Measurements from ENCODE around the gene PPWD1. TPM values are rescaled to one million over a fixed set of nuclear protein-coding genes. Genes with fewer than 3 reads are reported as not detected.
"Not testable (repeated sequence)": the region's sequence is repeated elsewhere in the genome, so short reads cannot be mapped to it uniquely, and the experiment has no call there.

Gene PPWD1
- total RNA-seq, 4 donors from 2014 or later = 22.3 to 85.9 (median 46.1) TPM

DNA sequence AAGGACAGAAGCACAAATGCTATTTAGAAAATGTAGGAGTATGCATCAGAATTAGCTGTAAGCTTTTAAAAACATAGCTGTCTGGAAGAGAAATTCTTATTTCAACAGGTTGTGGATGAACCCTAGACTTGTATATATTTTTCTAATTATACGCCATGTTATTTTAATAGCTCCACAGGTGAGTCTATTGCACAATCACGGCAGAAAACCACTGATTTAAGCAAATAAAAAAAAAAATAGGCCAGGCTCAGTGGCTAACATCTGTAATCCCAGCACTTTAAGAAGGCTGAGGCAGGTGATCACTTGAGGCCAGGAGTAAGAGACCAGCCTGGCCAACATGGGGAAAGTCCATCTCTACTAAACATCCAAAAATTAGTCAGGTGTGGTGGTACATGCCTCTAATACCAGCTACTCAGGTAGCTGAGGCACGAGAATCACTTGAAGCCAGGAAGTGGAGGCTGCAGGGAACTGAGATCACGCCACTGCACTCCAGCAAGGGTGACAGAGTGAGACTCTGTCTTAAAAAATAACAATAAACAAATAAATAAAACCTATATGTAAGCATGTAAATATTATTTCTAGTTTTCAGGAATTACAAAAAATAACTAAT, 49.3 kb downstream of the PPWD1 start:
- no peak for ATAC-seq
- TF ChIP-seq POLR2A (IDR thresholded peaks at IDR 0.05) = no peak
- no peak for TF ChIP-seq EP300 (IDR thresholded peaks at IDR 0.05)
- TF ChIP-seq POLR2AphosphoS5 (IDR thresholded peaks at IDR 0.05) = no peak
- TF ChIP-seq, protein P1, sequence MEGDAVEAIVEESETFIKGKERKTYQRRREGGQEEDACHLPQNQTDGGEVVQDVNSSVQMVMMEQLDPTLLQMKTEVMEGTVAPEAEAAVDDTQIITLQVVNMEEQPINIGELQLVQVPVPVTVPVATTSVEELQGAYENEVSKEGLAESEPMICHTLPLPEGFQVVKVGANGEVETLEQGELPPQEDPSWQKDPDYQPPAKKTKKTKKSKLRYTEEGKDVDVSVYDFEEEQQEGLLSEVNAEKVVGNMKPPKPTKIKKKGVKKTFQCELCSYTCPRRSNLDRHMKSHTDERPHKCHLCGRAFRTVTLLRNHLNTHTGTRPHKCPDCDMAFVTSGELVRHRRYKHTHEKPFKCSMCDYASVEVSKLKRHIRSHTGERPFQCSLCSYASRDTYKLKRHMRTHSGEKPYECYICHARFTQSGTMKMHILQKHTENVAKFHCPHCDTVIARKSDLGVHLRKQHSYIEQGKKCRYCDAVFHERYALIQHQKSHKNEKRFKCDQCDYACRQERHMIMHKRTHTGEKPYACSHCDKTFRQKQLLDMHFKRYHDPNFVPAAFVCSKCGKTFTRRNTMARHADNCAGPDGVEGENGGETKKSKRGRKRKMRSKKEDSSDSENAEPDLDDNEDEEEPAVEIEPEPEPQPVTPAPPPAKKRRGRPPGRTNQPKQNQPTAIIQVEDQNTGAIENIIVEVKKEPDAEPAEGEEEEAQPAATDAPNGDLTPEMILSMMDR (IDR thresholded peaks at IDR 0.05) = no peak
- H3K36me3 ChIP-seq = peaks cover 7 to 96% of the 10 kb centered on the region in 2 donors
- H3K4me1 ChIP-seq = peaks cover 0 to 3% (median 0%) of the 10 kb centered on the region in 3 donors
- WGBS, 2 donors (ENCODE audit: low coverage in 1 of 2) = 69 to 92% methylated on average over 2 to 4 of the region's 4 CpGs
- no peak overlapping the region for H3K27ac ChIP-seq
- no peaks in the 10 kb centered on the region for H3K27me3 ChIP-seq
- H3K4me3 ChIP-seq = no peak overlapping the region
- H3K9me3 ChIP-seq = no peaks in the 10 kb centered on the region

DNA sequence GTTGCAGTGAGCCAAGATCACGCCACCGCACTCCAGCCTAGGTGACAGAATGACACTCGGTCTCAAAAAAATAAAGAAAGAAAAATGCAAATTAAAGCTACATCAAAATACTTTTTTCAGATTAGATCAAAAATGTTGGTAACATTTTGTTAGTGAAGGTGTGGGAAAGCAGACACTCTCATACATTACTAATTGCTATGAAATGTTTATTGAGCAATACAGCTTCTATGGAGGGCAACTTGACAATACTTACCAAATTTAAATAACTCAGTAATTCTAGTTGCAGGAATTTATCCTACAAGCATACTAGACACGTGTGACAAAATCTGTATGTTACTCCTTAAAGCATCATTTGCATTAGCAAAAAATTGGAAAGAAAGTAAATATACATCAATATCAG, 56.9 kb downstream of the PPWD1 start:
- peaks cover 0 to 25% of the 10 kb centered on the region in 2 donors for H3K36me3 ChIP-seq
- H3K27ac ChIP-seq = no peak overlapping the region
- no peak overlapping the region for H3K4me3 ChIP-seq
- no peaks in the 10 kb centered on the region for H3K9me3 ChIP-seq
- TF ChIP-seq EP300 (IDR thresholded peaks at IDR 0.05) (no peak), POLR2AphosphoS5 (IDR thresholded peaks at IDR 0.05) (no peak), POLR2A (IDR thresholded peaks at IDR 0.05) (no peak)
- TF ChIP-seq, protein P1 (IDR thresholded peaks at IDR 0.05) = no peak
- ATAC-seq = no peak
- H3K4me1 ChIP-seq = peaks cover 10 to 52% (median 20%) of the 10 kb centered on the region in 3 donors
- no peaks in the 10 kb centered on the region for H3K27me3 ChIP-seq
- WGBS, 2 donors (ENCODE audit: low coverage in 1 of 2) = 86 to 90% methylated on average over 4 of the region's 4 CpGs

DNA sequence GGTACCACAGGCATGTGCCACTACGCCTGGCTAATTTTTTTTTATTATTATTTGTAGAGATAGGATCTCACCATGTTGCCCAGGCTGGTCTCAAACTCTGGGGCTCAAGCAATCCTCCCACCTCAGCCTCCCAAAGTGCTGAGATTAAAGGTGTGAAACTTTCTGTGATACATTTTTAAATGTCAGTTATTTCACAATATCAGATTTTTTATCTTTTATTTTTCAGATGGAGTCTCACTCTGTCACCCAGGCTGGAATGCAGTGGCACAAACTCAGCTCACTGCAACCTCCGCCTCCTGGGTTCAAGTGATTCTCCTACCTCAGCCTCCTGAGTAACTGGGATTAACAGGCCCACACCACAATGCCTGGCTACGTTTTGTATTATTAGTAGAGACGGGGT, 58.9 kb downstream of the PPWD1 start:
- ATAC-seq, H3K4me3 ChIP-seq, H3K36me3 ChIP-seq, H3K27me3 ChIP-seq, H3K27ac ChIP-seq, H3K9me3 ChIP-seq: not testable (repeated sequence)
- peaks cover 16 to 69% (median 28%) of the 10 kb centered on the region in 3 donors for H3K4me1 ChIP-seq
- 20 to 65% methylated on average over 1 to 4 of the region's 4 CpGs for WGBS, 2 donors (ENCODE audit: low coverage in 1 of 2)

DNA sequence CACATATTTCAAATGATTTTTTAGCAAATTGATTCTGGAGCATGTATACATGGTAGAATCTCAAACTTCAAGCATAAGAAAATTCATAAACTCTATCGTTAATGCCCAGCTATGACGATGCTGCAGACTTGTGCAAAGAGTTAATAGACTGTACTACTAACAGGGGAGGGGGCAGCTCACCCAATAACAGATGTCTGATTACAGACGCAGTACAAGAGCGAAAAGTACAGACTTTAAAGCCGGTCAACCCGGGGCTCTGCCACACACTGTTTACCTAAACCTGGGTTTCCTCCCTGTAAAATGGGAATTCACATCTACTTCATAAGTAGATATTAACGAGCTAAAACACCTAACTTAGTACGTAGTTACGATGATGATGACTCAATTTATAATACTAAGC, 60.4 kb downstream of the PPWD1 start:
- Histone ChIP-seq H3K27ac (peak overlapping the region; percentile 18 to 90 (median 84)), H3K4me1 (peaks cover 16 to 69% (median 28%) of the 10 kb centered on the region in 3 donors), H3K36me3 (no peaks in the 10 kb centered on the region), H3K4me3 (peak overlapping the region; percentile 61 to 87), H3K9me3 (no peaks in the 10 kb centered on the region), H3K27me3 (no peaks in the 10 kb centered on the region)
- TF ChIP-seq POLR2AphosphoS5 (IDR thresholded peaks at IDR 0.05) = no peak
- 4% methylated on average over 9 of the region's 9 CpGs for WGBS, 2 donors (ENCODE audit: low coverage in 1 of 2)
- ATAC-seq = no peak

DNA sequence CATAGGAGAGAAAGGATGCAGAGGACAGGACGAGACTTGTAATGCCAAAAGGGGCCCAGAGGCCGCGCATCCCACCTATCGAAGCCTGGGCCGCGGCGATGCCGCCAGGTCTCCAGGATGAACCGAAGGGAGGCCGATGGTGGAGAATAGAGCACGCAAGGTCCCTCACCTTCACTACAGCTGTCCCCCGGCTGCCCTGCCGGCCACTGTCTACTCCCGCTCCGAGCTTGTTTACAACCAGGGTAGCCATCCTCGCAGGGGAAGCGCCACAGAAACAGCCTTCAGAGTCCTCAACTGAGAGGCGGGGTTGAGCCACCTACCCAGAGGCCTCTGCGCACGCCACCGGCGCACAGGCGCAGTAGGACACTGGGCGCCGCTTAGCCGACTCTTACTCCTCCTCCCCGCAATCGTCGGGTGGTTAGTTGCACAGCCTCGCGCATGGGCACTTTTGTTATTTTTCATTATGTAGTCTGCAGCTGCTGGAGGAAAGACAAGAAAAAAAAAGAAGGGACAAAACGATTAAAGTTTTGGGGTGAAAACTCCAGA, 61.0 kb downstream of the PPWD1 start, which contains the start of gene TRIM23:
TSS of gene TRIM23 (minus strand) at position 309 of the 546 bp plus-strand sequence. CDS start at position 250, 59 bp downstream.
- Histone ChIP-seq H3K4me1 (peaks cover 16 to 62% (median 28%) of the 10 kb centered on the region in 3 donors), H3K4me3 (peak within 1 kb of the TSS; percentile 61 to 87), H3K36me3 (peaks cover 0 to under 1% of the 10 kb centered on the region in 2 donors), H3K9me3 (no peaks in the 10 kb centered on the region), H3K27me3 (no peaks in the 10 kb centered on the region), H3K27ac (peak within 1 kb of the TSS; percentile 18 to 90 (median 84))
- WGBS, 2 donors (ENCODE audit: low coverage in 1 of 2) = 0% methylated on average over 1 to 15 of the region's 32 CpGs
- TF ChIP-seq POLR2AphosphoS5 (IDR thresholded peaks at IDR 0.05) = peak; percentile 42
- TF ChIP-seq EP300 (IDR thresholded peaks at IDR 0.05) = no peak
- peak; percentile 29 to 40 for TF ChIP-seq POLR2A (IDR thresholded peaks at IDR 0.05)
- peak; percentile 99 for ATAC-seq

DNA sequence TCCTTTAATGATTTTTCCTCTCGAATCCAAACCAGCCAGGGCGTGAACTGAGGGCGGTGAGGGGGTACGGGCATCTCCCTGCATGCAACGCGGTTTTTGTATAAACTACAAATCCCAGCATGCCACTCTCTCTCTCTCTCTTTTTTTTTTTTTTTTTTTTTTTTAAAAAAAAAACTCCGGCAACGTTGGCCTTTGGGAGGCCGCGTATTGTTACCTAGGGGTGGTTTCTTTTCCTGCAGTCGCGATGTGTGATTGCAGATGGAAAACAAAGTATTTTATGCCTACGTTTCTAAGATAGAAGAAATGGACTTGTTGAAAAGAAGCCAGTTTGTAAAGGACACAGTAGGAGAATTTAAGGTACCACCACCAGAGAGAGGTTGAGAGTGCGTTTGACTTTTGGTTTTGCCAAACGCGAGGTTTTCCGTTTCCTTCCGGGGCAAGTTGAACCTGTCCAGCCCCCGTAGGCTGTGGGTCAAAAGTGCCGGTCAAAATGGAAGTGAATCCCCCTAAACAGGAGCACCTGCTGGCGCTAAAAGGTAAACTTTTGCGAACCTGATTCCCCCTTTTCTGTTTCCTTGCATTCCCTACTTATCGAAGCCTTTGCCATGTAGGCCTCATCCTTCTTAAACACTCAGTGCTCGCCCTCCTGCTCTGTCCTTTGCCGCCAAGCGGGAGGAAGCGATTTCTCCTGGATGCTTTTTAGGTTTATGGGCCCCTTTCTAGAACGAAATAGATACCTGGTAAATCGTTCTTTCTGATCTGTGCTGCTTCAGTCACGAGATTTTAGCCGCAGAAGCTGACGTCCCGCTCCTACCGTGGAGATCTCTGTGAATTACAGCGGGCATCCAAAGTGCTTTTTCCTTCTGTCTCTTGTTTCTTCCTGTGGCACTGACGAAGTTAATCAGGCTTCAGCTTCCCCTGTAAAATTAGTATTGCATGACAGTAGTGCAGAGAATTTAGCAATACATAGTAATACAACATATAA, 61.8 kb downstream of the PPWD1 start, which contains the start of the genes SHLD3 and TRAPPC13:
TSS of gene SHLD3 (plus strand) at position 457 of the 985 bp plus-strand sequence. CDS start 4,561 bp downstream, outside the sequence.
TSS of gene TRAPPC13 (plus strand) at position 457 of the 985 bp plus-strand sequence. CDS start at position 491, 34 bp downstream.
- peak; percentile 93 for ATAC-seq
- TF ChIP-seq EP300 (IDR thresholded peaks at IDR 0.05) (no peak), POLR2AphosphoS5 (IDR thresholded peaks at IDR 0.05) (peak; percentile 76)
- TF ChIP-seq, protein P1 (IDR thresholded peaks at IDR 0.05) = peak in 3 of 4 experiments; percentile 17 to 22 (median 22)
- peak within 1 kb of the TSS; percentile 61 to 87 for H3K4me3 ChIP-seq
- H3K36me3 ChIP-seq = peaks cover 0 to 9% of the 10 kb centered on the region in 2 donors
- H3K9me3 ChIP-seq = no peaks in the 10 kb centered on the region
- H3K27me3 ChIP-seq = no peaks in the 10 kb centered on the region
- H3K27ac ChIP-seq = peak within 1 kb of the TSS; percentile 18 to 90 (median 84)
- peaks cover 16 to 55% (median 26%) of the 10 kb centered on the region in 3 donors for H3K4me1 ChIP-seq
- WGBS, 2 donors (ENCODE audit: low coverage in 1 of 2) = 0 to 1% methylated on average over 24 to 36 of the region's 36 CpGs
